Skeletal muscle tissue (tissue), 4 donors: ENCODE results near the gene OR10Z1. TPM values are rescaled to one million over a fixed set of nuclear protein-coding genes. Genes with fewer than 3 reads are reported as not detected.

Source experiments
- H3K27ac ChIP-seq: one replicate; pipeline ENCODE4 v1.7.0; 2013; ENCODE audit warnings: mild to moderate bottlenecking, low read depth, low read length, inconsistent platforms
- H3K27me3 ChIP-seq, 3 donors: one replicate each; pipeline ENCODE4 v1.7.0; 2013; ENCODE audit warnings: low read length in 3 of 3; ENCODE audit not compliant: control insufficient read depth in 3 of 3, insufficient read depth in 3 of 3
- H3K36me3 ChIP-seq, 3 donors: one replicate each; pipeline ENCODE4 v1.7.0; 2013; ENCODE audit warnings: low read length in 3 of 3; ENCODE audit not compliant: control insufficient read depth in 3 of 3, insufficient read depth in 3 of 3
- H3K4me1 ChIP-seq, 3 donors: one replicate each; pipeline ENCODE4 v1.7.0; 2013; ENCODE audit warnings: low read length in 3 of 3, mild to moderate bottlenecking in 3 of 3; ENCODE audit not compliant: control insufficient read depth in 3 of 3, insufficient read depth in 3 of 3
- H3K4me3 ChIP-seq, 3 donors: one replicate each; pipeline ENCODE4 v1.7.0; 2013; ENCODE audit warnings: low read length in 3 of 3
- H3K9ac ChIP-seq, 3 donors: one replicate each; pipeline ENCODE4 v1.7.0; 2013; ENCODE audit warnings: low read length in 3 of 3, mild to moderate bottlenecking in 3 of 3, moderate library complexity in 2 of 3, low read depth in 1 of 3
- H3K9me3 ChIP-seq, 3 donors: one replicate each; pipeline ENCODE4 v1.7.0; 2013; ENCODE audit warnings: low read length in 3 of 3; ENCODE audit not compliant: control insufficient read depth in 3 of 3
- total RNA-seq: library from RNA; depleted of rRNA; stranded (reverse); fragments of >200 nt; gene quantifications from one replicate; pipeline ENCODE4 v1.2.3, GENCODE V29; 2014
- donor health status: Osteomylitis.

Gene OR10Z1
- total RNA-seq, 1 donor from 2014 or later: not detected

GRCh38 chr1:158600735-158601134 is 4.3 kb upstream of the OR10Z1 start:
- peaks cover 0 to 7% (median 4%) of the 10 kb centered on the region in 3 donors for H3K9me3 ChIP-seq
- no peak overlapping the region for H3K4me3 ChIP-seq
- no peak overlapping the region for H3K9ac ChIP-seq
- no peaks in the 10 kb centered on the region for H3K36me3 ChIP-seq
- no peaks in the 10 kb centered on the region for H3K4me1 ChIP-seq
- H3K27me3 ChIP-seq: no peaks in the 10 kb centered on the region
- no peak overlapping the region for H3K27ac ChIP-seq

- Histone ChIP-seq H3K4me1 (no peaks in the 10 kb centered on the region), H3K9ac (no peak overlapping the region), H3K36me3 (no peaks in the 10 kb centered on the region), H3K27me3 (no peaks in the 10 kb centered on the region), H3K27ac (no peak overlapping the region), H3K4me3 (no peak overlapping the region), H3K9me3 (no peaks in the 10 kb centered on the region)
These were observed 2.2 kb downstream of the OR10Z1 start for GRCh38 chr1:158607296-158607695.

- H3K27me3 ChIP-seq: no peaks in the 10 kb centered on the region
- H3K4me3 ChIP-seq: no peak overlapping the region
- no peaks in the 10 kb centered on the region for H3K4me1 ChIP-seq
- H3K36me3 ChIP-seq: no peaks in the 10 kb centered on the region
- no peak overlapping the region for H3K9ac ChIP-seq
- H3K9me3 ChIP-seq: no peaks in the 10 kb centered on the region
- H3K27ac ChIP-seq: no peak overlapping the region
These were observed 6.8 kb downstream of the OR10Z1 start for GRCh38 chr1:158611916-158612315.

- Histone ChIP-seq H3K36me3 (no peaks in the 10 kb centered on the region), H3K4me3 (no peak overlapping the region), H3K27me3 (no peaks in the 10 kb centered on the region), H3K9me3 (peaks cover 0 to 1% (median 0%) of the 10 kb centered on the region in 3 donors), H3K4me1 (no peaks in the 10 kb centered on the region), H3K9ac (no peak overlapping the region), H3K27ac (no peak overlapping the region)
These were observed 8.7 kb downstream of the OR10Z1 start for GRCh38 chr1:158613764-158614163.

- H3K9ac ChIP-seq: no peak overlapping the region
- no peaks in the 10 kb centered on the region for H3K4me1 ChIP-seq
- H3K27ac ChIP-seq: no peak overlapping the region
- no peak overlapping the region for H3K4me3 ChIP-seq
- H3K27me3 ChIP-seq: no peaks in the 10 kb centered on the region
- no peaks in the 10 kb centered on the region for H3K36me3 ChIP-seq
- no peaks in the 10 kb centered on the region for H3K9me3 ChIP-seq
These were observed 33.1 kb downstream of the OR10Z1 start for GRCh38 chr1:158638146-158638545.

- Histone ChIP-seq H3K27me3 (no peaks in the 10 kb centered on the region), H3K4me1 (no peaks in the 10 kb centered on the region), H3K9me3 (no peaks in the 10 kb centered on the region), H3K27ac (no peak overlapping the region), H3K4me3 (no peak overlapping the region), H3K9ac (no peak overlapping the region), H3K36me3 (no peaks in the 10 kb centered on the region)
These were observed 33.8 kb downstream of the OR10Z1 start for GRCh38 chr1:158638904-158639303.

GRCh38 chr1:158644449-158644848 is 39.4 kb downstream of the OR10Z1 start:
- no peaks in the 10 kb centered on the region for H3K27me3 ChIP-seq
- no peaks in the 10 kb centered on the region for H3K36me3 ChIP-seq
- H3K27ac ChIP-seq: no peak overlapping the region
- H3K9me3 ChIP-seq: no peaks in the 10 kb centered on the region
- H3K9ac ChIP-seq: no peak overlapping the region
- no peaks in the 10 kb centered on the region for H3K4me1 ChIP-seq
- no peak overlapping the region for H3K4me3 ChIP-seq

- no peaks in the 10 kb centered on the region for H3K27me3 ChIP-seq
- H3K4me1 ChIP-seq: no peaks in the 10 kb centered on the region
- no peaks in the 10 kb centered on the region for H3K9me3 ChIP-seq
- no peak overlapping the region for H3K9ac ChIP-seq
- H3K27ac ChIP-seq: no peak overlapping the region
- H3K4me3 ChIP-seq: no peak overlapping the region
- no peaks in the 10 kb centered on the region for H3K36me3 ChIP-seq
These were observed 41.4 kb downstream of the OR10Z1 start for GRCh38 chr1:158646465-158646864.

- Histone ChIP-seq H3K27me3 (no peaks in the 10 kb centered on the region), H3K4me1 (no peaks in the 10 kb centered on the region), H3K9me3 (no peaks in the 10 kb centered on the region), H3K36me3 (no peaks in the 10 kb centered on the region), H3K27ac (no peak overlapping the region), H3K9ac (no peak overlapping the region), H3K4me3 (no peak overlapping the region)
These were observed 44.0 kb downstream of the OR10Z1 start for GRCh38 chr1:158649052-158649451.

- Histone ChIP-seq H3K9me3 (no peaks in the 10 kb centered on the region), H3K4me3 (no peak overlapping the region), H3K27me3 (no peaks in the 10 kb centered on the region), H3K27ac (no peak overlapping the region), H3K9ac (no peak overlapping the region), H3K36me3 (no peaks in the 10 kb centered on the region), H3K4me1 (no peaks in the 10 kb centered on the region)
These were observed 47.8 kb downstream of the OR10Z1 start for GRCh38 chr1:158652721-158653334.
